Measurements from ENCODE around the gene DCXR.

The DCXR gene

GRCh38 chr17:82020572-82021106 lies 16.9 kb downstream of the DCXR start:
- Mint-ChIP-seq H3K4me1 (peaks cover 31% of the 10 kb centered on the region), H3K4me3 (no peak overlapping the region), H3K27ac (no peak overlapping the region), H3K9me3 (no peaks in the 10 kb centered on the region), H3K27me3 (ENCODE audit: low read depth, poor library complexity) (no peaks in the 10 kb centered on the region), H3K36me3 (ENCODE audit: low read depth) (no peaks in the 10 kb centered on the region)
- TF ChIP-seq CTCF (IDR thresholded peaks at IDR 0.05), result no peak
- no peak for DNase-seq

GRCh38 chr17:82019690-82020571 lies 17.6 kb downstream of the DCXR start:
- peak; percentile 84 for DNase-seq
- Mint-ChIP-seq H3K4me1 (peaks cover 31% of the 10 kb centered on the region), H3K27ac (no peak overlapping the region), H3K27me3 (ENCODE audit: low read depth, poor library complexity) (no peaks in the 10 kb centered on the region), H3K9me3 (no peaks in the 10 kb centered on the region), H3K4me3 (no peak overlapping the region), H3K36me3 (ENCODE audit: low read depth) (no peaks in the 10 kb centered on the region)
- TF ChIP-seq CTCF (IDR thresholded peaks at IDR 0.05), result peak; percentile 75

- no peaks in the 10 kb centered on the region for H3K9me3 Mint-ChIP-seq
- H3K4me3 Mint-ChIP-seq, result no peak overlapping the region
- DNase-seq, result no peak
- H3K27ac Mint-ChIP-seq, result no peak overlapping the region
- H3K4me1 Mint-ChIP-seq, result peaks cover 32% of the 10 kb centered on the region
- H3K27me3 Mint-ChIP-seq (ENCODE audit: low read depth, poor library complexity), result no peaks in the 10 kb centered on the region
- no peaks in the 10 kb centered on the region for H3K36me3 Mint-ChIP-seq (ENCODE audit: low read depth)
- no peak for TF ChIP-seq CTCF (IDR thresholded peaks at IDR 0.05)
Measured at GRCh38 chr17:82018989-82019689, 18.4 kb downstream of the DCXR start.

- Mint-ChIP-seq H3K9me3 (no peaks in the 10 kb centered on the region), H3K4me3 (no peak overlapping the region), H3K27ac (peak overlapping the region; percentile 93), H3K4me1 (peaks cover 33% of the 10 kb centered on the region), H3K36me3 (ENCODE audit: low read depth) (no peaks in the 10 kb centered on the region), H3K27me3 (ENCODE audit: low read depth, poor library complexity) (no peaks in the 10 kb centered on the region)
- TF ChIP-seq CTCF (IDR thresholded peaks at IDR 0.05), result no peak
- no peak for DNase-seq
Measured at GRCh38 chr17:82018152-82018988, 19.1 kb downstream of the DCXR start.

GRCh38 chr17:82017612-82018151 lies 19.8 kb downstream of the DCXR start:
- no peaks in the 10 kb centered on the region for H3K36me3 Mint-ChIP-seq (ENCODE audit: low read depth)
- no peak for DNase-seq
- H3K4me3 Mint-ChIP-seq, result no peak overlapping the region
- TF ChIP-seq CTCF (IDR thresholded peaks at IDR 0.05), result no peak
- H3K27me3 Mint-ChIP-seq (ENCODE audit: low read depth, poor library complexity), result no peaks in the 10 kb centered on the region
- peaks cover 39% of the 10 kb centered on the region for H3K4me1 Mint-ChIP-seq
- no peaks in the 10 kb centered on the region for H3K9me3 Mint-ChIP-seq
- no peak overlapping the region for H3K27ac Mint-ChIP-seq

Data from nephron progenitor cell (in vitro differentiated cells).